Measurements from ENCODE around the gene PLXNC1.
"Not testable (repeated sequence)": the region's sequence is repeated elsewhere in the genome, so short reads cannot be mapped to it uniquely, and the experiment has no call there.

PLXNC1 gene

DNA sequence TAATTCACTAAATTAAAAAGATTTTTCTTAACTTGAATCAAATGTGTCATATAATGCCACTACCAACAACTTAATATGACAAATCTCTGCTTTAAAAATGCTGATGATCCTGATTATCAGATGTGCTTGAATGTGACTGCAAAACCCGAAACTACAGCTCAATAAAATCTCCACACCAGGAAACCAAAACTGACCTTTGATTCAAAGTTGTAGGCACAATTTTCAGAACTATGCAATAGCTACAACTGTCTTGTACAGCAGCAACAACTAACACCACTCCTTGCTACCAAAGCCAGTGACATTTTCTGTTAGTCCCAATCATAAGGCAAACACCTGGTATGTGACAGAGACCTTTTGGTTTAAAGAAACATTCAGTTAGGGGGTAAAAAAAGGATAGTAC is 164.0 kb downstream of the PLXNC1 start:
- Histone ChIP-seq H3K79me2 (ENCODE audit: low read length) (no peaks in the 10 kb centered on the region), H3K9me2 (replicated peaks; ENCODE audit: insufficient read depth, low read length) (no peaks in the 10 kb centered on the region), H3K27ac (ENCODE audit: low read length) (no peak overlapping the region), H3K36me3 (replicated peaks; ENCODE audit: insufficient read depth, low read length) (no peaks in the 10 kb centered on the region; the same call in 1 of the 2 replicates), H3K9me3 (replicated peaks; ENCODE audit: insufficient read depth, low read length) (no peaks in the 10 kb centered on the region), H2AFZ (ENCODE audit: low read length) (no peak overlapping the region), H3K4me3 (ENCODE audit: low read length) (no peak overlapping the region), H3F3A (ENCODE audit: insufficient read depth, low read length) (peaks cover 36% of the 10 kb centered on the region), H3K4me2 (ENCODE audit: low read depth, low read length) (no peak overlapping the region), H3K9ac (ENCODE audit: low read length) (no peak overlapping the region), H3K4me1 (ENCODE audit: low read length) (peaks cover 27% of the 10 kb centered on the region), H3K27me3 (replicated peaks; ENCODE audit: insufficient read depth, low read length) (no peaks in the 10 kb centered on the region), H4K20me1 (ENCODE audit: insufficient read depth, low read length) (no peaks in the 10 kb centered on the region)
- DNase-seq = no peak
- TF ChIP-seq EZH2phosphoT487 (IDR thresholded peaks at IDR 0.05; ENCODE audit: low read length) (no peak), EZH2 (optimal IDR thresholded peaks at IDR 0.05; ENCODE audit: low read depth, low read length) (no peak)
- TF ChIP-seq, protein P1, sequence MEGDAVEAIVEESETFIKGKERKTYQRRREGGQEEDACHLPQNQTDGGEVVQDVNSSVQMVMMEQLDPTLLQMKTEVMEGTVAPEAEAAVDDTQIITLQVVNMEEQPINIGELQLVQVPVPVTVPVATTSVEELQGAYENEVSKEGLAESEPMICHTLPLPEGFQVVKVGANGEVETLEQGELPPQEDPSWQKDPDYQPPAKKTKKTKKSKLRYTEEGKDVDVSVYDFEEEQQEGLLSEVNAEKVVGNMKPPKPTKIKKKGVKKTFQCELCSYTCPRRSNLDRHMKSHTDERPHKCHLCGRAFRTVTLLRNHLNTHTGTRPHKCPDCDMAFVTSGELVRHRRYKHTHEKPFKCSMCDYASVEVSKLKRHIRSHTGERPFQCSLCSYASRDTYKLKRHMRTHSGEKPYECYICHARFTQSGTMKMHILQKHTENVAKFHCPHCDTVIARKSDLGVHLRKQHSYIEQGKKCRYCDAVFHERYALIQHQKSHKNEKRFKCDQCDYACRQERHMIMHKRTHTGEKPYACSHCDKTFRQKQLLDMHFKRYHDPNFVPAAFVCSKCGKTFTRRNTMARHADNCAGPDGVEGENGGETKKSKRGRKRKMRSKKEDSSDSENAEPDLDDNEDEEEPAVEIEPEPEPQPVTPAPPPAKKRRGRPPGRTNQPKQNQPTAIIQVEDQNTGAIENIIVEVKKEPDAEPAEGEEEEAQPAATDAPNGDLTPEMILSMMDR (IDR thresholded peaks at IDR 0.05; ENCODE audit: low read length) = no peak

DNA sequence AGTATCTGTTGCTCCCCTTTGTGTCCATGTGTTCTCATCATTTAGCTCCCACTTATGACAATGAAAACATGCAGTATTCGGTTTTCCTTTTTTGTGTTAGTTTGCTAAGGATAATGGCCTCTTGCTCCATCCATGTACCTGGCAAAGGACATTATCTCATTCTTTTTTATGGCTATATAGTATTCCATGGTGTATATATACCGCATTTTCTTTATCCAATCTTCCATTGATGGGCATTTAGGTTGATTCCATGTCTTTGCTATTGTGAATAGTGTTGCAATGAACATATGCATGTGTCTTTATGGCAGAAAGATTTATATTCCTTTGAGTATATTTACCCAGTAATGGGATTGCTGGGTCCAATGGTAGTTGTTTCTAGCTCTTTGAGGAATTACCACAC is 168.2 kb downstream of the PLXNC1 start:
- not testable (repeated sequence) for H2AFZ ChIP-seq (ENCODE audit: low read length); H3K9me2 ChIP-seq (replicated peaks; ENCODE audit: insufficient read depth, low read length); H3K27me3 ChIP-seq (replicated peaks; ENCODE audit: insufficient read depth, low read length); H3K9ac ChIP-seq (ENCODE audit: low read length); H4K20me1 ChIP-seq (ENCODE audit: insufficient read depth, low read length); H3K27ac ChIP-seq (ENCODE audit: low read length); DNase-seq; H3K9me3 ChIP-seq (replicated peaks; ENCODE audit: insufficient read depth, low read length); H3K79me2 ChIP-seq (ENCODE audit: low read length); H3K4me3 ChIP-seq (ENCODE audit: low read length); H3K4me2 ChIP-seq (ENCODE audit: low read depth, low read length)
- H3F3A ChIP-seq (ENCODE audit: insufficient read depth, low read length) = peaks cover 25% of the 10 kb centered on the region
- peaks cover 18% of the 10 kb centered on the region for H3K36me3 ChIP-seq (replicated peaks; ENCODE audit: insufficient read depth, low read length)
- H3K4me1 ChIP-seq (ENCODE audit: low read length) = peaks cover 20% of the 10 kb centered on the region

DNA sequence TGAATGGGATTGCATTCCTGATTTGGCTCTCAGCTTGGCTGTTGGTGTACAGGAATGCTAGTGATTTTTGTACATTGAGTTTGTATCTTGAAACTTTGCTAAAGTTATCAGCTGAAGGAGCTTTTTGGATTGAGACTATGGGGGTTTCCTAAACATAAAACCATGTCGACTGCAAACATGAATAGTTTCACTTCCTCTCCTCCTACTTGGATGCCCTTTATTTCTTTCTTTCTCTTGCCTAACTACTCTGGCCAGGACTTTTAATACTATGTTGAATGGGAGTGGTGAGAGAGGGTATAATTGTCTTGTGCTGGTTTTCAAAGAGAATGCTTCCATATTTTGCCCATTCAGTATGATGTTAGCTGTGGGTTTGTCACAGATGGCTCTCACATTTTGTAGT is 169.8 kb downstream of the PLXNC1 start:
- Histone ChIP-seq H3K4me1 (ENCODE audit: low read length) (peaks cover 20% of the 10 kb centered on the region), H3K36me3 (replicated peaks; ENCODE audit: insufficient read depth, low read length) (peaks cover 29% of the 10 kb centered on the region), H3K4me2 (ENCODE audit: low read depth, low read length) (peak overlapping the region; percentile 12; the same call in 1 of the 2 replicates), H3K27ac (ENCODE audit: low read length) (peak overlapping the region; percentile 50; the same call in 1 of the 2 replicates), H3K9me3 (replicated peaks; ENCODE audit: insufficient read depth, low read length) (no peaks in the 10 kb centered on the region), H3K9ac (ENCODE audit: low read length) (no peak overlapping the region), H3K4me3 (ENCODE audit: low read length) (no peak overlapping the region), H3K27me3 (replicated peaks; ENCODE audit: insufficient read depth, low read length) (no peaks in the 10 kb centered on the region), H3K79me2 (ENCODE audit: low read length) (no peaks in the 10 kb centered on the region), H2AFZ (ENCODE audit: low read length) (no peak overlapping the region), H4K20me1 (ENCODE audit: insufficient read depth, low read length) (no peaks in the 10 kb centered on the region), H3K9me2 (replicated peaks; ENCODE audit: insufficient read depth, low read length) (no peaks in the 10 kb centered on the region), H3F3A (ENCODE audit: insufficient read depth, low read length) (peaks cover 15% of the 10 kb centered on the region)
- DNase-seq = peak; percentile 59
- TF ChIP-seq EZH2 (optimal IDR thresholded peaks at IDR 0.05; ENCODE audit: low read depth, low read length) (no peak), EZH2phosphoT487 (IDR thresholded peaks at IDR 0.05; ENCODE audit: low read length) (no peak)
- TF ChIP-seq, protein P1 (IDR thresholded peaks at IDR 0.05; ENCODE audit: low read length) = no peak

DNA sequence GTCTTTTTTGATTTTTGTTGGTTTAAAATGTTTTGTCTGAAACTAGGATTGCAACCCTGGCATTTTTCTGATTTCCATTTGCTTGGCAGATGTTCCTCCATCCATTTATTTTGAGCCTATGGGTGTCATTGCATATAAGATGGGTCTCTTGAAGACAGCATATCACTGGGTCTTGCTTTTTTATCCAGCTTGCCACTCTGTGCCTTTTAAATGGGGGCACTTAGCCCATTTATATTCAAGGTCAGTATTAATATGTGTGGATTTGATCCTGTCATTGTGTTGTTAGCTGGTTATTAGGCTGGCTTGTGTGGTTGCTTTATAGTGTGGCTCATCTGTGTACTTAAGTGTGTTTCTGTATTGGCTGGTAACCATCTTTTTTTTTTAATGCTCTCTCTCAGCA is 171.7 kb downstream of the PLXNC1 start:
- Histone ChIP-seq H4K20me1 (ENCODE audit: insufficient read depth, low read length) (no peaks in the 10 kb centered on the region), H2AFZ (ENCODE audit: low read length) (no peak overlapping the region), H3K27ac (ENCODE audit: low read length) (no peak overlapping the region), H3K4me1 (ENCODE audit: low read length) (peaks cover 20% of the 10 kb centered on the region), H3K79me2 (ENCODE audit: low read length) (no peaks in the 10 kb centered on the region), H3F3A (ENCODE audit: insufficient read depth, low read length) (peaks cover 12% of the 10 kb centered on the region), H3K4me3 (ENCODE audit: low read length) (no peak overlapping the region), H3K27me3 (replicated peaks; ENCODE audit: insufficient read depth, low read length) (no peaks in the 10 kb centered on the region), H3K9me3 (replicated peaks; ENCODE audit: insufficient read depth, low read length) (no peaks in the 10 kb centered on the region), H3K9me2 (replicated peaks; ENCODE audit: insufficient read depth, low read length) (no peaks in the 10 kb centered on the region), H3K9ac (ENCODE audit: low read length) (no peak overlapping the region), H3K4me2 (ENCODE audit: low read depth, low read length) (no peak overlapping the region), H3K36me3 (replicated peaks; ENCODE audit: insufficient read depth, low read length) (peaks cover 29% of the 10 kb centered on the region)
- no peak for DNase-seq
- no peak for TF ChIP-seq EZH2phosphoT487 (IDR thresholded peaks at IDR 0.05; ENCODE audit: low read length)
- no peak for TF ChIP-seq EZH2 (optimal IDR thresholded peaks at IDR 0.05; ENCODE audit: low read depth, low read length)

All from MM.1S (cell line).